B cell (primary cell): ENCODE results near the gene MID1. TPM values are rescaled to one million over a fixed set of nuclear protein-coding genes. Genes with fewer than 3 reads are reported as not detected.

Experiments used
- ATAC-seq: fragments of 200-7000 bp; cut with Tn5 transposase; one replicate; pipeline ENCODE4 v1.10.0; 2021; ENCODE audit warnings: low read depth, mild to moderate bottlenecking, moderate number of reproducible peaks, moderate library complexity
- CTCF ChIA-PET: fragments of 350-600 bp; sonication (Branson Sonifier 250); formaldehyde crosslinking; loops from one replicate; lab custom pipeline; 2021; ENCODE audit warnings: antibody characterized with exemption, inconsistent platforms; lab: Charles Lee
- POLR2A ChIA-PET: fragments of 350-600 bp; sonication (Branson Sonifier 250); formaldehyde crosslinking; loops from one replicate; lab custom pipeline; 2021; ENCODE audit warnings: antibody characterized with exemption; lab: Charles Lee
- DNase-seq: peaks from one replicate; pipeline ENCODE4 v3.0.0; 2013
- H2AFZ ChIP-seq: 2 replicates; pipeline ENCODE4 v1.6.1; 2012; ENCODE audit warnings: mild to moderate bottlenecking, low read depth, low read length; ENCODE audit not compliant: insufficient read depth, poor library complexity, severe bottlenecking
- H3K27ac ChIP-seq, 2 donors: 1 replicate in 1 of 2; 2 replicates in 1 of 2; pipeline ENCODE4 v1.5.1; 2012 to 2013; ENCODE audit warnings: low read length in 2 of 2, mild to moderate bottlenecking in 2 of 2, moderate library complexity in 1 of 2
- H3K27me3 ChIP-seq, 4 experiments: fragments of 200-600 bp in 1 of 4; sonication (generic) in 1 of 4; replicated peaks in 1 of 4; 1 replicate in 2 of 4; 2 replicates in 2 of 4; pipeline versions ENCODE4 v1.6.1 to v1.7.0; 2013 to 2016; ENCODE audit warnings: low read length in 3 of 4, mild to moderate bottlenecking in 2 of 4, mixed read lengths in 1 of 4, moderate library complexity in 1 of 4; ENCODE audit not compliant: insufficient read depth in 4 of 4, control insufficient read depth in 3 of 4; ENCODE audit errors: control extremely low read depth in 1 of 4
- H3K36me3 ChIP-seq, 2 experiments: replicated peaks in 1 of 2; 1 replicate in 1 of 2; 2 replicates in 1 of 2; pipeline versions ENCODE4 v1.6.1 to v1.7.1; 2013; ENCODE audit warnings: low read length in 1 of 2; ENCODE audit not compliant: insufficient read depth in 2 of 2, control insufficient read depth in 1 of 2; ENCODE audit errors: control extremely low read depth in 1 of 2, extremely low read depth in 1 of 2
- H3K4me1 ChIP-seq, 2 donors: fragments of 200-600 bp in 1 of 2; sonication (generic) in 1 of 2; 1 replicate in 1 of 2; 2 replicates in 1 of 2; pipeline versions ENCODE4 v1.5.1 to v1.6.1; 2013 to 2017; ENCODE audit warnings: low read length in 2 of 2; ENCODE audit not compliant: control insufficient read depth in 2 of 2, insufficient read depth in 2 of 2
- H3K4me2 ChIP-seq: replicated peaks from 2 replicates; pipeline ENCODE3; 2012; ENCODE audit warnings: mild to moderate bottlenecking, low read depth, low read length; ENCODE audit not compliant: poor library complexity, severe bottlenecking
- H3K4me3 ChIP-seq, 5 experiments: fragments of 200-600 bp in 1 of 5; sonication (generic) in 1 of 5; 1 replicate in 3 of 5; 2 replicates in 2 of 5; pipeline versions ENCODE4 v1.5.1 to v1.7.0; 2011 to 2016; ENCODE audit warnings: low read length in 4 of 5, mild to moderate bottlenecking in 4 of 5, low read depth in 2 of 5, control low read depth in 1 of 5, moderate library complexity in 1 of 5; ENCODE audit not compliant: insufficient read depth in 1 of 5; ENCODE audit errors: control extremely low read depth in 1 of 5, extremely low read depth in 1 of 5
- H3K79me2 ChIP-seq: fragments of 200-600 bp; sonication (generic); one replicate; pipeline ENCODE4 v1.6.0; 2016; ENCODE audit warnings: low read length; ENCODE audit not compliant: control insufficient read depth, insufficient read depth
- H3K9ac ChIP-seq: fragments of 200-600 bp; sonication (generic); 2 replicates; pipeline ENCODE4 v1.6.1; 2017; ENCODE audit warnings: mild to moderate bottlenecking, low read length, moderate library complexity
- H3K9me3 ChIP-seq, 3 donors: one replicate each; pipeline versions ENCODE4 v1.6.1 to v1.7.1; 2013; ENCODE audit warnings: low read length in 2 of 3; ENCODE audit not compliant: control insufficient read depth in 2 of 3, insufficient read depth in 1 of 3; ENCODE audit errors: control extremely low read depth in 1 of 3
- H4K20me1 ChIP-seq: 2 replicates; pipeline ENCODE4 v1.6.0; 2012; ENCODE audit warnings: mild to moderate bottlenecking, low read length; ENCODE audit not compliant: insufficient read depth, control insufficient read depth, poor library complexity, severe bottlenecking
- H3K27ac Mint-ChIP-seq: one replicate; pipeline ENCODE4 v1.8.0; 2021; ENCODE audit warnings: mixed read lengths
- H3K27me3 Mint-ChIP-seq: one replicate; pipeline ENCODE4 v1.8.0; 2021; ENCODE audit warnings: mixed read lengths
- H3K4me1 Mint-ChIP-seq: one replicate; pipeline ENCODE4 v1.8.0; 2021; ENCODE audit warnings: mixed read lengths
- H3K4me3 Mint-ChIP-seq: one replicate; pipeline ENCODE4 v1.8.0; 2021; ENCODE audit warnings: mixed read lengths
- H3K9me3 Mint-ChIP-seq: one replicate; pipeline ENCODE4 v1.8.0; 2022; ENCODE audit warnings: mixed read lengths; ENCODE audit not compliant: insufficient read depth
- EZH2 ChIP-seq: IDR thresholded peaks from 2 replicates; pipeline ENCODE4 v1.6.1; 2012; ENCODE audit warnings: borderline replicate concordance, low read depth, mild to moderate bottlenecking, moderate library complexity, low read length; ENCODE audit not compliant: insufficient read depth, poor library complexity, severe bottlenecking
- WGBS: methylation state at CpG from one replicate; pipeline ENCODE4 v1.1.5; 2013; ENCODE audit warnings: missing lambda C conversion rate; ENCODE audit not compliant: insufficient coverage; 5-methylcytosine and 5-hydroxymethylcytosine counted together
- intact Hi-C: fragments of 100-400 bp; cut with micrococcal nuclease; formaldehyde crosslinking; loops from one replicate; pipeline ENCODE4 v1.10.0; 2022
- polyA plus RNA-seq: library from polyadenylated mRNA; depleted of rRNA; stranded (reverse); fragments of >200 nt; gene quantifications from 2 replicates; pipeline ENCODE4 v1.2.3, GENCODE V29; 2012
- total RNA-seq, 2 donors: library from RNA; stranded (reverse); fragments of 120-200 nt in 1 of 2; gene quantifications; 1 replicate in 1 of 2; 2 replicates in 1 of 2; pipeline versions ENCODE4 v1.2.3 to v1.2.4, GENCODE V29; 2013 to 2022
- TF ChIP-seq, protein P1 (sequence below): fragments of 200-600 bp; IDR thresholded peaks from one replicate; pipeline ENCODE4 v1.8.0; 2022; ENCODE audit warnings: antibody characterized with exemption, mild to moderate bottlenecking

Gene MID1
- total and polyA plus RNA-seq, 2 donors (not counting 1 experiment from before 2014, with no cell fraction given) = 0.15 to 0.44 TPM

- H3K4me3 Mint-ChIP-seq = peak overlapping the region; percentile 89
- peaks cover 12% of the 10 kb centered on the region for H3K4me1 Mint-ChIP-seq
- peaks cover 7 to 19% of the 10 kb centered on the region in 2 donors for H3K4me1 ChIP-seq
- no peak overlapping the region for H3K27ac ChIP-seq
- no peaks in the 10 kb centered on the region for H3K9me3 Mint-ChIP-seq
- H3K36me3 ChIP-seq = no peaks in the 10 kb centered on the region
- peak; percentile 27 for DNase-seq
- intact Hi-C loops = loop anchor here (10.0 kb wide), 1 partner anchor 105 kb away; no protein-coding TSS in a partner anchor
- peak; percentile 41 for ATAC-seq
- H3K4me2 ChIP-seq = peak overlapping the region; percentile 84
- no peaks in the 10 kb centered on the region for H3K9me3 ChIP-seq
- peak overlapping the region; percentile 70 for H2AFZ ChIP-seq
- H3K27ac Mint-ChIP-seq = no peak overlapping the region
- H3K9ac ChIP-seq = peak overlapping the region; percentile 65
- CTCF ChIA-PET = interaction anchor here (2.6 to 6.6 kb wide), 2 partner anchors 21 to 431 kb away, joined by 7 to 96 read pairs; no protein-coding TSS in a partner anchor
- H3K27me3 ChIP-seq = peaks cover 0 to 38% (median 26%) of the 10 kb centered on the region in 4 experiments
- H3K4me3 ChIP-seq = peak overlapping the region; percentile 6 to 63 (median 54)
- no peaks in the 10 kb centered on the region for H4K20me1 ChIP-seq
- WGBS = 0% methylated on average over 3 of the region's 11 CpGs
- H3K79me2 ChIP-seq = no peaks in the 10 kb centered on the region
- TF ChIP-seq EZH2 = no peak
- TF ChIP-seq, protein P1, sequence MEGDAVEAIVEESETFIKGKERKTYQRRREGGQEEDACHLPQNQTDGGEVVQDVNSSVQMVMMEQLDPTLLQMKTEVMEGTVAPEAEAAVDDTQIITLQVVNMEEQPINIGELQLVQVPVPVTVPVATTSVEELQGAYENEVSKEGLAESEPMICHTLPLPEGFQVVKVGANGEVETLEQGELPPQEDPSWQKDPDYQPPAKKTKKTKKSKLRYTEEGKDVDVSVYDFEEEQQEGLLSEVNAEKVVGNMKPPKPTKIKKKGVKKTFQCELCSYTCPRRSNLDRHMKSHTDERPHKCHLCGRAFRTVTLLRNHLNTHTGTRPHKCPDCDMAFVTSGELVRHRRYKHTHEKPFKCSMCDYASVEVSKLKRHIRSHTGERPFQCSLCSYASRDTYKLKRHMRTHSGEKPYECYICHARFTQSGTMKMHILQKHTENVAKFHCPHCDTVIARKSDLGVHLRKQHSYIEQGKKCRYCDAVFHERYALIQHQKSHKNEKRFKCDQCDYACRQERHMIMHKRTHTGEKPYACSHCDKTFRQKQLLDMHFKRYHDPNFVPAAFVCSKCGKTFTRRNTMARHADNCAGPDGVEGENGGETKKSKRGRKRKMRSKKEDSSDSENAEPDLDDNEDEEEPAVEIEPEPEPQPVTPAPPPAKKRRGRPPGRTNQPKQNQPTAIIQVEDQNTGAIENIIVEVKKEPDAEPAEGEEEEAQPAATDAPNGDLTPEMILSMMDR = no peak
- POLR2A ChIA-PET = no interaction called here
- H3K27me3 Mint-ChIP-seq = peaks cover 27% of the 10 kb centered on the region
Observed at GRCh38 chrX:10619425-10620046, 849 bp downstream of the MID1 start.

GRCh38 chrX:10618961-10619360 lies 1.4 kb downstream of the MID1 start:
- Mint-ChIP-seq H3K27ac (no peak overlapping the region), H3K4me3 (peak overlapping the region; percentile 89), H3K4me1 (peaks cover 12% of the 10 kb centered on the region), H3K27me3 (peaks cover 27% of the 10 kb centered on the region), H3K9me3 (no peaks in the 10 kb centered on the region)
- CTCF ChIA-PET = interaction anchor here (1.0 to 6.6 kb wide), 3 partner anchors 19 to 431 kb away, joined by 3 to 96 read pairs (median 7); no protein-coding TSS in a partner anchor
- Histone ChIP-seq H2AFZ (peak overlapping the region; percentile 55), H3K79me2 (no peaks in the 10 kb centered on the region), H3K4me1 (peaks cover 7 to 19% of the 10 kb centered on the region in 2 donors), H3K4me2 (peak overlapping the region; percentile 84), H3K9ac (peak overlapping the region; percentile 65), H3K4me3 (peak overlapping the region in 3 of 5 experiments; percentile 54 to 63 (median 58)), H3K36me3 (no peaks in the 10 kb centered on the region), H3K27me3 (peaks cover 0 to 38% (median 26%) of the 10 kb centered on the region in 4 experiments), H3K27ac (no peak overlapping the region), H4K20me1 (no peaks in the 10 kb centered on the region), H3K9me3 (no peaks in the 10 kb centered on the region)
- DNase-seq = peak; percentile 15
- WGBS = 0% methylated on average over 3 of the region's 13 CpGs
- ATAC-seq = no peak
- TF ChIP-seq, protein P1 = no peak
- TF ChIP-seq EZH2 = no peak
- intact Hi-C loops = loop anchor here (10.0 kb wide), 1 partner anchor 106 kb away; no protein-coding TSS in a partner anchor
- POLR2A ChIA-PET = no interaction called here
